Measurements from ENCODE around the gene PPM1E.

- TF ChIP-seq, protein P1, sequence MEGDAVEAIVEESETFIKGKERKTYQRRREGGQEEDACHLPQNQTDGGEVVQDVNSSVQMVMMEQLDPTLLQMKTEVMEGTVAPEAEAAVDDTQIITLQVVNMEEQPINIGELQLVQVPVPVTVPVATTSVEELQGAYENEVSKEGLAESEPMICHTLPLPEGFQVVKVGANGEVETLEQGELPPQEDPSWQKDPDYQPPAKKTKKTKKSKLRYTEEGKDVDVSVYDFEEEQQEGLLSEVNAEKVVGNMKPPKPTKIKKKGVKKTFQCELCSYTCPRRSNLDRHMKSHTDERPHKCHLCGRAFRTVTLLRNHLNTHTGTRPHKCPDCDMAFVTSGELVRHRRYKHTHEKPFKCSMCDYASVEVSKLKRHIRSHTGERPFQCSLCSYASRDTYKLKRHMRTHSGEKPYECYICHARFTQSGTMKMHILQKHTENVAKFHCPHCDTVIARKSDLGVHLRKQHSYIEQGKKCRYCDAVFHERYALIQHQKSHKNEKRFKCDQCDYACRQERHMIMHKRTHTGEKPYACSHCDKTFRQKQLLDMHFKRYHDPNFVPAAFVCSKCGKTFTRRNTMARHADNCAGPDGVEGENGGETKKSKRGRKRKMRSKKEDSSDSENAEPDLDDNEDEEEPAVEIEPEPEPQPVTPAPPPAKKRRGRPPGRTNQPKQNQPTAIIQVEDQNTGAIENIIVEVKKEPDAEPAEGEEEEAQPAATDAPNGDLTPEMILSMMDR (IDR thresholded peaks at IDR 0.05; ENCODE audit: poor library complexity), result no peak
- TF ChIP-seq EZH2phosphoT487 (IDR thresholded peaks at IDR 0.05; ENCODE audit: low read depth, severe bottlenecking, unreplicated experiment), result no peak
- TF ChIP-seq EZH2 (IDR thresholded peaks at IDR 0.05; ENCODE audit: borderline replicate concordance), result no peak
Measured at GRCh38 chr17:59011975-59012374, 256.3 kb downstream of the PPM1E start.
